Liver (tissue), 9 donors: Measurements from ENCODE around the gene STRA6. TPM values are rescaled to one million over a fixed set of nuclear protein-coding genes. Genes with fewer than 3 reads are reported as not detected.

Experiments
- DNase-seq: peaks from one replicate; pipeline ENCODE4 v3.0.0-alpha.2; 2017; ENCODE audit warnings: low spot score
- H3K27ac ChIP-seq, 2 donors: one replicate each; pipeline ENCODE4 v1.7.0; 2013; ENCODE audit warnings: inconsistent platforms in 2 of 2, low read length in 2 of 2, control low read depth in 1 of 2, low read depth in 1 of 2, mild to moderate bottlenecking in 1 of 2
- H3K27me3 ChIP-seq, 4 donors: one replicate each; pipeline versions ENCODE4 v1.6.1 to v1.7.0; 2013; ENCODE audit warnings: low read length in 3 of 4, inconsistent platforms in 1 of 4, mild to moderate bottlenecking in 1 of 4, moderate library complexity in 1 of 4; ENCODE audit not compliant: control insufficient read depth in 4 of 4, insufficient read depth in 4 of 4
- H3K36me3 ChIP-seq, 4 donors: one replicate each; pipeline versions ENCODE4 v1.6.1 to v1.7.0; 2013; ENCODE audit warnings: low read length in 3 of 4, mild to moderate bottlenecking in 3 of 4, low read depth in 1 of 4, moderate library complexity in 1 of 4; ENCODE audit not compliant: control insufficient read depth in 4 of 4, insufficient read depth in 3 of 4
- H3K4me1 ChIP-seq, 4 donors: one replicate each; pipeline versions ENCODE4 v1.6.1 to v1.7.0; 2013; ENCODE audit warnings: low read length in 3 of 4, mild to moderate bottlenecking in 3 of 4, moderate library complexity in 1 of 4; ENCODE audit not compliant: control insufficient read depth in 4 of 4, insufficient read depth in 4 of 4
- H3K4me3 ChIP-seq, 3 donors: one replicate each; pipeline versions ENCODE4 v1.6.1 to v1.7.0; 2013; ENCODE audit warnings: low read length in 3 of 3, control low read depth in 1 of 3, low read depth in 1 of 3, mild to moderate bottlenecking in 1 of 3
- H3K9ac ChIP-seq, 2 donors: one replicate each; pipeline ENCODE4 v1.7.0; 2013; ENCODE audit warnings: low read length in 2 of 2, mild to moderate bottlenecking in 2 of 2, moderate library complexity in 2 of 2, control low read depth in 1 of 2, low read depth in 1 of 2
- H3K9me3 ChIP-seq, 4 donors: one replicate each; pipeline versions ENCODE4 v1.6.1 to v1.7.0; 2013; ENCODE audit warnings: low read length in 3 of 4; ENCODE audit not compliant: control insufficient read depth in 4 of 4
- EGR1 ChIP-seq, 2 donors: IDR thresholded peaks; 2 replicates each; pipeline ENCODE4 v1.6.1; 2016 to 2018; ENCODE audit warnings: antibody characterized with exemption in 2 of 2, low read depth in 2 of 2
- FOXA1 ChIP-seq: IDR thresholded peaks from 2 replicates; pipeline ENCODE4 v1.6.1; 2016; ENCODE audit warnings: antibody characterized with exemption
- FOXA2 ChIP-seq: IDR thresholded peaks from 2 replicates; pipeline ENCODE4 v1.6.1; 2016; ENCODE audit warnings: antibody characterized with exemption
- GABPA ChIP-seq, 2 donors: IDR thresholded peaks in 1 of 2; conservative IDR thresholded peaks in 1 of 2; 2 replicates each; pipeline ENCODE4 v1.6.1; 2016; ENCODE audit warnings: antibody characterized with exemption in 2 of 2, mild to moderate bottlenecking in 1 of 2, moderate library complexity in 1 of 2
- HNF4A ChIP-seq, 2 donors: conservative IDR thresholded peaks; 2 replicates each; pipeline ENCODE4 v1.6.1; 2016; ENCODE audit warnings: antibody characterized with exemption in 2 of 2, mild to moderate bottlenecking in 2 of 2
- HNF4G ChIP-seq: IDR thresholded peaks from 2 replicates; pipeline ENCODE4 v1.6.1; 2016; ENCODE audit warnings: antibody characterized with exemption
- JUND ChIP-seq, 2 donors: IDR thresholded peaks; 2 replicates each; pipeline ENCODE4 v1.6.1; 2016; ENCODE audit warnings: antibody characterized with exemption in 2 of 2
- NR2F2 ChIP-seq: IDR thresholded peaks from 2 replicates; pipeline ENCODE4 v1.6.1; 2016; ENCODE audit warnings: antibody characterized with exemption
- RAD21 ChIP-seq, 2 donors: IDR thresholded peaks; 2 replicates each; pipeline ENCODE4 v1.6.1; 2016; ENCODE audit warnings: antibody characterized with exemption in 2 of 2, mild to moderate bottlenecking in 2 of 2
- RXRA ChIP-seq, 2 donors: IDR thresholded peaks; 2 replicates each; pipeline ENCODE4 v1.6.1; 2017 to 2018; ENCODE audit warnings: antibody characterized with exemption in 2 of 2, mild to moderate bottlenecking in 1 of 2
- TAF1 ChIP-seq: conservative IDR thresholded peaks from 2 replicates; pipeline ENCODE4 v1.6.1; 2016; ENCODE audit warnings: antibody characterized with exemption, mild to moderate bottlenecking
- YY1 ChIP-seq: IDR thresholded peaks from 2 replicates; pipeline ENCODE4 v1.6.1; 2016; ENCODE audit warnings: antibody characterized with exemption, mild to moderate bottlenecking
- WGBS: extraction: QIAGEN DNeasy Blood & Tissue Kit; methylation state at CpG from one replicate; pipeline ENCODE4 v1.1.7; 2013; 5-methylcytosine and 5-hydroxymethylcytosine counted together
- polyA plus RNA-seq, 2 donors: library from polyadenylated mRNA; stranded (reverse) in 1 of 2; unstranded in 1 of 2; fragments of 200-250 nt in 1 of 2; fragments of >200 nt in 1 of 2; fragmentation: Nextera tagmentation in 1 of 2; extraction: Ambion mirVana in 1 of 2; gene quantifications; one replicate each; pipeline versions ENCODE4 v1.2.1 to v1.2.3, GENCODE V29; 2013 to 2015
- total RNA-seq, 2 donors: library from RNA; depleted of rRNA; stranded (reverse); fragments of >200 nt; gene quantifications; one replicate each; pipeline ENCODE4 v1.2.3, GENCODE V29; 2014
- TF ChIP-seq, protein P1 (sequence below): IDR thresholded peaks from 2 replicates; pipeline ENCODE4 v1.6.1; 2016; ENCODE audit warnings: antibody characterized with exemption
- TF ChIP-seq, protein P2 (sequence below): IDR thresholded peaks from 2 replicates; pipeline ENCODE4 v1.6.1; 2016; ENCODE audit warnings: antibody characterized with exemption
- TF ChIP-seq, protein P3 (sequence below): IDR thresholded peaks from 2 replicates; pipeline ENCODE4 v1.6.1; 2016; ENCODE audit warnings: antibody characterized with exemption, mild to moderate bottlenecking
- TF ChIP-seq, protein P4 (sequence below): IDR thresholded peaks from 2 replicates; pipeline ENCODE4 v1.6.1; 2016; ENCODE audit warnings: antibody characterized with exemption
- donor health status: healthy.
- donor health status: healthy.
- donor health status: healthy.
- donor health status: healthy.
- donor health status: healthy.

The STRA6 gene
- total and polyA plus RNA-seq, 4 donors: 3.1 TPM; not detected in 3

DNA sequence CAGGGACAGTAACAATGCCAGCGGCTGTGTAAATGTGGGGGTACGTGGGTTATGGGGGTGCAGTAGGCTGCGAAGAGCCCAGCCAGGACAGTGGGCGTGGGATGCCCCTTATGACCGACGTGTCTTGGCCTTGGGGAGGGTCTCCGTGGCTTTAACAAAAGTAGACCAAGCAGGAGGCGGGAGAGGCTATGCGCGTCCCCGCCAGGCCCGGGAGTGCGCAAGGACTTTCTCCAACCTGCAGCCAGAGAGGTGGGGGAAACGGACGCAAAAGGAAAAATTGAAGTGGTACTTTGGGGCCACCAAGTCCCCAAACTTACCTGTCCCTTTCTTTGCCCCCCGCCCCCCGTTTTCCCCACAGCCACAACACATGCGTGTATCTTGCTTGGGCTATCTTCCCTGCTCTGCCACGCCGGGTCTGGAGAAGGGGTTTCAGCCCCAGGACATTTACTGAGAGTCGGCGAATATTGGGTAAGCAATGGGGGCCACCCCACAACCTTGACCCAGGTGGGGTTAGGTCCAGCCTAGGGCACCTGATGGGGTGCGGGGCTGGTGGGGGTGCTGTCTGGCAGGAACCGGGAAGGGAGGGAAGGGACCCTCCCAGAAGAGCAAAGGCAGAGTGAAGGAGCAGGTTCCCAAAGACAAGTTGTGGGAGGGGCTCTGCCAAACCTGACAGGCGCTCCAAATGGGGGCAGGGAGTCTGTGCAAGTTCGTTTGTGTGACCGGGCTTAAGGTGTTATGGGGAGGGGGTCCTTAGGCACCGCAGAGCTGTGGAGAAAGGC, 71.5 kb downstream of the STRA6 start:
- 7% methylated on average over 28 of the region's 28 CpGs for WGBS
- Histone ChIP-seq H3K4me3 (no peak overlapping the region), H3K9ac (no peak overlapping the region), H3K27me3 (peaks cover 12 to 26% (median 16%) of the 10 kb centered on the region in 4 donors), H3K36me3 (no peaks in the 10 kb centered on the region), H3K9me3 (peaks cover 0 to 3% (median 0%) of the 10 kb centered on the region in 4 donors), H3K4me1 (peaks cover 18 to 64% (median 29%) of the 10 kb centered on the region in 4 donors), H3K27ac (no peak overlapping the region)
- no peak for DNase-seq
- TF ChIP-seq FOXA2: no peak
- TF ChIP-seq RXRA (IDR thresholded peaks at IDR 0.05): no peak

DNA sequence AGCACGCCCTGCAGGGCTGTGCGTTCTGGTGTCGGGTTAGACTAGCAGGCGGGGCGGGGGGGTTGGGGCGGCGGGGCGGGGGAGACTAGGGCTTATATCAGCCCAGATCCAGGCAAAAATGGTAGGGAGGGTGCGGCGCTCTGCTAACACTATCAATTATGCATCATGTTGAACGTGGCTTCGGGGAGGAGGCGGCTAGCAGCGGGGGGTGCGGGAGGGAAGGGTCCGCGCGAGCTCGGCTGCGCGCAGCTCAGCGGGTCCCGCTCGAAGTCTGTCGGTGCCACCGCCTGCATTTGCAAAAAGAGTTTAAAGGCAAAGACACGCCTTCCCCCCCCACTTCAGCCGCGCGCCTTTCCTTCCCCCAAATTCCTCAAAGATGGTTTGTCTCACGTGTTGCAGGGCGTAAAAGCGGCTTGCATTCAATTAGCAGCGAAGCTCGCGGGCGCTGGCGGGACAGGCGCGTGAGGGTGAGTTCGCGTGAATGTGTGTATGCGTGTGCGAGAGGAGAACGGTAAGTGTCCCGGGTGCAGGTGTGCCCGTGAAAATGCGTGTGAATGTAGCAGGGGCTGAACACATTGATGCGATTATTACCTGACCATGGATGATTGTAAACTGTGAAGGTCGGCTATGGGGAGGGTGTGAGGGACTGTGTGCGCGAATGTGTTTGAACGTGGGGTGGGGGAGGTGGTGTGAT, 72.3 kb downstream of the STRA6 start, which contains the start of gene ISLR2:
Gene ISLR2, plus strand, starts transcription at position 432 of the 694 bp plus-strand sequence. CDS start 2,169 bp downstream, outside the sequence.
- Histone ChIP-seq H3K9me3 (peaks cover 0 to 3% (median 0%) of the 10 kb centered on the region in 4 donors), H3K9ac (no peak within 1 kb of the TSS), H3K4me1 (peaks cover 15 to 59% (median 23%) of the 10 kb centered on the region in 4 donors), H3K27ac (no peak within 1 kb of the TSS), H3K36me3 (no peaks in the 10 kb centered on the region), H3K4me3 (no peak within 1 kb of the TSS), H3K27me3 (peaks cover 12 to 21% (median 16%) of the 10 kb centered on the region in 4 donors)
- TF ChIP-seq HNF4A (conservative IDR thresholded peaks at IDR 0.05) (no peak), HNF4G (no peak), EGR1 (IDR thresholded peaks at IDR 0.05; ENCODE audit: low read depth in 2 of 2) (no peak)
- TF ChIP-seq, protein P1, sequence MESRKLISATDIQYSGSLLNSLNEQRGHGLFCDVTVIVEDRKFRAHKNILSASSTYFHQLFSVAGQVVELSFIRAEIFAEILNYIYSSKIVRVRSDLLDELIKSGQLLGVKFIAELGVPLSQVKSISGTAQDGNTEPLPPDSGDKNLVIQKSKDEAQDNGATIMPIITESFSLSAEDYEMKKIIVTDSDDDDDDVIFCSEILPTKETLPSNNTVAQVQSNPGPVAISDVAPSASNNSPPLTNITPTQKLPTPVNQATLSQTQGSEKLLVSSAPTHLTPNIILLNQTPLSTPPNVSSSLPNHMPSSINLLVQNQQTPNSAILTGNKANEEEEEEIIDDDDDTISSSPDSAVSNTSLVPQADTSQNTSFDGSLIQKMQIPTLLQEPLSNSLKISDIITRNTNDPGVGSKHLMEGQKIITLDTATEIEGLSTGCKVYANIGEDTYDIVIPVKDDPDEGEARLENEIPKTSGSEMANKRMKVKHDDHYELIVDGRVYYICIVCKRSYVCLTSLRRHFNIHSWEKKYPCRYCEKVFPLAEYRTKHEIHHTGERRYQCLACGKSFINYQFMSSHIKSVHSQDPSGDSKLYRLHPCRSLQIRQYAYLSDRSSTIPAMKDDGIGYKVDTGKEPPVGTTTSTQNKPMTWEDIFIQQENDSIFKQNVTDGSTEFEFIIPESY: no peak
- no peak for DNase-seq
- 4% methylated on average over 53 of the region's 53 CpGs for WGBS

DNA sequence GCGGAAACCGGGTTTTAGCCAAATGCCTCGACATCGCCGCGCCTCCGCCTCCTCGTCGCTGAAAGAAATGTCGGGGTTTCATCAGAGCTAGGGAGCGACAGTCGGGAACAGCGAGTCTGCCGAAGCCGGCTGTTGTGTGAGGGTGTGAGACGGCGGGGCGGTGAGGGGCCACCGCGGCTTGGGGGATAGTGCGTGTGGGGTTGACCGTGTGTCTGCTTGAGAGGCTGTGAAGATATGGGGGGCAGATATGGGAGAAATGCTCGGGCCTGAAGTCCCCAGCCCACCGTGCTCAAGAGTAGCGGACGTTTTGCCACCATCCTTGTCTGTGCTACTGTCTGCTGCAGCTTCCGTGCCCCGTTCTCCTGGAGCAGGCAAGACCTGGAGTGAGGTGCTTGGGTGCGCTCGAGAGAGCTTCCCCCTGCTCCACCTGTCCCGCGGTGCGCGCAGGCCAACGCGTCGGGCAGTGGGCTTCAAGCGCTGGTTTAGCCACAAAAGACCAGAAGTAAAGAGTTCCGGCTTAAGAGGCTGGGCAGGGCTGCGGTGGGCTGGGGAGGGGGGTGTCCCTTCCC, 72.9 kb downstream of the STRA6 start:
- no peak for DNase-seq
- Histone ChIP-seq H3K36me3 (no peaks in the 10 kb centered on the region), H3K9ac (no peak overlapping the region), H3K27ac (no peak overlapping the region), H3K27me3 (peaks cover 12 to 21% (median 16%) of the 10 kb centered on the region in 4 donors), H3K4me1 (peaks cover 14 to 55% (median 22%) of the 10 kb centered on the region in 4 donors), H3K9me3 (peaks cover 0 to 3% (median 0%) of the 10 kb centered on the region in 4 donors), H3K4me3 (no peak overlapping the region)
- WGBS: 5% methylated on average over 40 of the region's 40 CpGs
- TF ChIP-seq, protein P2, sequence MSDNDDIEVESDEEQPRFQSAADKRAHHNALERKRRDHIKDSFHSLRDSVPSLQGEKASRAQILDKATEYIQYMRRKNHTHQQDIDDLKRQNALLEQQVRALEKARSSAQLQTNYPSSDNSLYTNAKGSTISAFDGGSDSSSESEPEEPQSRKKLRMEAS: no peak
- TF ChIP-seq, protein P3, sequence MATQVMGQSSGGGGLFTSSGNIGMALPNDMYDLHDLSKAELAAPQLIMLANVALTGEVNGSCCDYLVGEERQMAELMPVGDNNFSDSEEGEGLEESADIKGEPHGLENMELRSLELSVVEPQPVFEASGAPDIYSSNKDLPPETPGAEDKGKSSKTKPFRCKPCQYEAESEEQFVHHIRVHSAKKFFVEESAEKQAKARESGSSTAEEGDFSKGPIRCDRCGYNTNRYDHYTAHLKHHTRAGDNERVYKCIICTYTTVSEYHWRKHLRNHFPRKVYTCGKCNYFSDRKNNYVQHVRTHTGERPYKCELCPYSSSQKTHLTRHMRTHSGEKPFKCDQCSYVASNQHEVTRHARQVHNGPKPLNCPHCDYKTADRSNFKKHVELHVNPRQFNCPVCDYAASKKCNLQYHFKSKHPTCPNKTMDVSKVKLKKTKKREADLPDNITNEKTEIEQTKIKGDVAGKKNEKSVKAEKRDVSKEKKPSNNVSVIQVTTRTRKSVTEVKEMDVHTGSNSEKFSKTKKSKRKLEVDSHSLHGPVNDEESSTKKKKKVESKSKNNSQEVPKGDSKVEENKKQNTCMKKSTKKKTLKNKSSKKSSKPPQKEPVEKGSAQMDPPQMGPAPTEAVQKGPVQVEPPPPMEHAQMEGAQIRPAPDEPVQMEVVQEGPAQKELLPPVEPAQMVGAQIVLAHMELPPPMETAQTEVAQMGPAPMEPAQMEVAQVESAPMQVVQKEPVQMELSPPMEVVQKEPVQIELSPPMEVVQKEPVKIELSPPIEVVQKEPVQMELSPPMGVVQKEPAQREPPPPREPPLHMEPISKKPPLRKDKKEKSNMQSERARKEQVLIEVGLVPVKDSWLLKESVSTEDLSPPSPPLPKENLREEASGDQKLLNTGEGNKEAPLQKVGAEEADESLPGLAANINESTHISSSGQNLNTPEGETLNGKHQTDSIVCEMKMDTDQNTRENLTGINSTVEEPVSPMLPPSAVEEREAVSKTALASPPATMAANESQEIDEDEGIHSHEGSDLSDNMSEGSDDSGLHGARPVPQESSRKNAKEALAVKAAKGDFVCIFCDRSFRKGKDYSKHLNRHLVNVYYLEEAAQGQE: no peak
- TF ChIP-seq TAF1: no peak
- TF ChIP-seq, protein P4, sequence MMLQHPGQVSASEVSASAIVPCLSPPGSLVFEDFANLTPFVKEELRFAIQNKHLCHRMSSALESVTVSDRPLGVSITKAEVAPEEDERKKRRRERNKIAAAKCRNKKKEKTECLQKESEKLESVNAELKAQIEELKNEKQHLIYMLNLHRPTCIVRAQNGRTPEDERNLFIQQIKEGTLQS: no peak
- TF ChIP-seq GABPA (IDR thresholded peaks at IDR 0.05 in 1 of 2, conservative IDR thresholded peaks at IDR 0.05 in 1 of 2): no peak
- no peak for TF ChIP-seq FOXA2
- TF ChIP-seq HNF4A (conservative IDR thresholded peaks at IDR 0.05): no peak
- no peak for TF ChIP-seq EGR1 (IDR thresholded peaks at IDR 0.05; ENCODE audit: low read depth in 2 of 2)
- TF ChIP-seq, protein P1: no peak
- no peak for TF ChIP-seq FOXA1
- TF ChIP-seq JUND (IDR thresholded peaks at IDR 0.05): no peak
- no peak for TF ChIP-seq RAD21 (IDR thresholded peaks at IDR 0.05)
- TF ChIP-seq RXRA (IDR thresholded peaks at IDR 0.05): no peak
- TF ChIP-seq YY1: no peak
- TF ChIP-seq NR2F2: no peak
